Cardiac muscle cell (in vitro differentiated cells and primary cell): Measurements from ENCODE around the gene TRDN. TPM values are rescaled to one million over a fixed set of nuclear protein-coding genes. Genes with fewer than 3 reads are reported as not detected.
A peak's percentile ranks its signal among the peaks of the same experiment; 100 is the strongest.

ENCODE experiments used
- DNase-seq, 2 donors: peaks; one replicate each; pipeline versions ENCODE4 v3.0.0 to v3.0.0-alpha.2; 2010 to 2017; ENCODE audit warnings: low read depth in 1 of 2, low spot score in 1 of 2
- H3K27ac ChIP-seq: fragments of 200-600 bp; sonication (generic); 2 replicates; pipeline ENCODE4 v1.5.1; 2016
- H3K27me3 ChIP-seq: fragments of 200-600 bp; sonication (generic); 2 replicates; pipeline ENCODE4 v1.6.0; 2016; ENCODE audit warnings: control low read depth
- H3K36me3 ChIP-seq: fragments of 200-600 bp; sonication (generic); 2 replicates; pipeline ENCODE4 v1.5.1; 2016; ENCODE audit warnings: control low read depth
- H3K4me1 ChIP-seq: fragments of 200-600 bp; sonication (generic); 2 replicates; pipeline ENCODE4 v1.8.1; 2017; ENCODE audit warnings: low read depth, mild to moderate bottlenecking, mixed run types
- H3K4me3 ChIP-seq: fragments of 200-600 bp; sonication (generic); 2 replicates; pipeline ENCODE4 v1.5.1; 2016; ENCODE audit warnings: mild to moderate bottlenecking
- H3K9me3 ChIP-seq: fragments of 200-600 bp; sonication (generic); 2 replicates; pipeline ENCODE4 v1.5.1; 2017; ENCODE audit warnings: low read depth, mild to moderate bottlenecking, control low read depth
- CTCF ChIP-seq: IDR thresholded peaks from 2 replicates; pipeline ENCODE4 v1.5.1; 2012; ENCODE audit warnings: low read depth, mild to moderate bottlenecking, low read length
- polyA plus RNA-seq: library from polyadenylated mRNA; unstranded; fragments of >200 nt; fragmentation: Nextera tagmentation; extraction: Ambion mirVana; gene quantifications from 2 replicates; pipeline ENCODE4 v1.2.1, GENCODE V29; 2016
- total RNA-seq: library from RNA; depleted of rRNA; stranded (reverse); fragments of >200 nt; gene quantifications from 2 replicates; pipeline ENCODE4 v1.2.3, GENCODE V29; 2016

Gene TRDN
- total and polyA plus RNA-seq, 2 experiments from 2014 or later, result 58.0 to 200 TPM

- TF ChIP-seq CTCF, result no peak
- DNase-seq, result no peak
Measured at GRCh38 chr6:123404975-123405374, 231.8 kb downstream of the TRDN start.

GRCh38 chr6:123402052-123402451 is 234.7 kb downstream of the TRDN start:
- H3K4me1 ChIP-seq, result peaks cover 13% of the 10 kb centered on the region
- no peak for TF ChIP-seq CTCF
- no peak for DNase-seq
- no peaks in the 10 kb centered on the region for H3K36me3 ChIP-seq
- no peaks in the 10 kb centered on the region for H3K27me3 ChIP-seq
- H3K27ac ChIP-seq, result peak overlapping the region; percentile 81
- no peak overlapping the region for H3K4me3 ChIP-seq
- no peaks in the 10 kb centered on the region for H3K9me3 ChIP-seq

More at GRCh38 chr6:123404975-123405374, 231.8 kb downstream of the TRDN start:
- no peaks in the 10 kb centered on the region for H3K36me3 ChIP-seq
- H3K27ac ChIP-seq, result no peak overlapping the region
- H3K9me3 ChIP-seq, result no peaks in the 10 kb centered on the region
- no peaks in the 10 kb centered on the region for H3K27me3 ChIP-seq
- no peak overlapping the region for H3K4me3 ChIP-seq
- H3K4me1 ChIP-seq, result peaks cover 13% of the 10 kb centered on the region

- no peak overlapping the region for H3K4me3 ChIP-seq
- no peak for TF ChIP-seq CTCF
- H3K9me3 ChIP-seq, result no peaks in the 10 kb centered on the region
- no peak overlapping the region for H3K27ac ChIP-seq
- DNase-seq, result no peak
- peaks cover 8% of the 10 kb centered on the region for H3K4me1 ChIP-seq
- no peaks in the 10 kb centered on the region for H3K36me3 ChIP-seq
- H3K27me3 ChIP-seq, result no peaks in the 10 kb centered on the region
Measured at GRCh38 chr6:123398072-123398471, 238.7 kb downstream of the TRDN start.

GRCh38 chr6:123393331-123393730 is 243.4 kb downstream of the TRDN start:
- Histone ChIP-seq H3K9me3 (no peaks in the 10 kb centered on the region), H3K27ac (no peak overlapping the region), H3K27me3 (no peaks in the 10 kb centered on the region), H3K4me3 (no peak overlapping the region), H3K36me3 (no peaks in the 10 kb centered on the region), H3K4me1 (no peaks in the 10 kb centered on the region)
- TF ChIP-seq CTCF, result peak; percentile 8
- DNase-seq, result peak in 1 of 2 donors; percentile 6

GRCh38 chr6:123383718-123384117 is 253.0 kb downstream of the TRDN start:
- no peak for TF ChIP-seq CTCF
- no peak for DNase-seq
- no peaks in the 10 kb centered on the region for H3K4me1 ChIP-seq
- no peak overlapping the region for H3K27ac ChIP-seq
- H3K36me3 ChIP-seq, result no peaks in the 10 kb centered on the region
- H3K27me3 ChIP-seq, result no peaks in the 10 kb centered on the region
- H3K4me3 ChIP-seq, result no peak overlapping the region
- H3K9me3 ChIP-seq, result no peaks in the 10 kb centered on the region

- no peaks in the 10 kb centered on the region for H3K27me3 ChIP-seq
- no peaks in the 10 kb centered on the region for H3K9me3 ChIP-seq
- no peaks in the 10 kb centered on the region for H3K36me3 ChIP-seq
- DNase-seq, result peak; percentile 5 to 67
- no peaks in the 10 kb centered on the region for H3K4me1 ChIP-seq
- no peak overlapping the region for H3K4me3 ChIP-seq
- TF ChIP-seq CTCF, result no peak
- no peak overlapping the region for H3K27ac ChIP-seq
Measured at GRCh38 chr6:123380257-123380656, 256.5 kb downstream of the TRDN start.
